Activated CD4-positive, alpha-beta T cell treated with anti-CD3 and anti-CD28 coated beads for 4 hours (primary cell): ENCODE measurements around the gene ZNF526.

ENCODE experiments used
- DNase-seq, 2 donors: peaks; one replicate each; pipeline ENCODE4 v3.0.0-alpha.2; 2020

ZNF526 gene

GRCh38 chr19:42225718-42226292, 5.7 kb downstream of the ZNF526 start:
- DNase-seq = no peak

GRCh38 chr19:42226886-42227285, 6.8 kb downstream of the ZNF526 start:
- DNase-seq = no peak

GRCh38 chr19:42228641-42229040, 8.5 kb downstream of the ZNF526 start:
- no peak for DNase-seq

GRCh38 chr19:42229301-42229854, 9.3 kb downstream of the ZNF526 start:
- DNase-seq = no peak

- DNase-seq = no peak
Observed at GRCh38 chr19:42229855-42230351, 9.8 kb downstream of the ZNF526 start.

GRCh38 chr19:42230571-42230970, 10.5 kb downstream of the ZNF526 start:
- DNase-seq = no peak

GRCh38 chr19:42232435-42232834, 12.3 kb downstream of the ZNF526 start:
- DNase-seq = no peak

GRCh38 chr19:42233106-42233505, 13.0 kb downstream of the ZNF526 start:
- no peak for DNase-seq

- no peak for DNase-seq
Observed at GRCh38 chr19:42233678-42234292, 13.7 kb downstream of the ZNF526 start.

- DNase-seq = no peak
Observed at GRCh38 chr19:42234364-42234763, 14.3 kb downstream of the ZNF526 start.

- DNase-seq = no peak
Observed at GRCh38 chr19:42235181-42235580, 15.1 kb downstream of the ZNF526 start.

GRCh38 chr19:42239544-42240220, 19.6 kb downstream of the ZNF526 start:
- DNase-seq = no peak

GRCh38 chr19:42241279-42241678, 21.2 kb downstream of the ZNF526 start:
- DNase-seq = no peak

- peak in 1 of 2 donors; percentile 53 for DNase-seq
Observed at GRCh38 chr19:42242069-42242511, 22.0 kb downstream of the ZNF526 start.

- DNase-seq = peak; percentile 93 to 96
Observed at GRCh38 chr19:42242512-42243409, 22.6 kb downstream of the ZNF526 start, which contains the start of gene GSK3A. TSS of gene GSK3A (minus strand) at chr19:42242602. CDS start at chr19:42242465, 137 bp downstream.

- peak; percentile 88 for DNase-seq
Observed at GRCh38 chr19:42244347-42245220, 24.5 kb downstream of the ZNF526 start.

- no peak for DNase-seq
Observed at GRCh38 chr19:42245231-42245630, 25.1 kb downstream of the ZNF526 start.

GRCh38 chr19:42246143-42246921, 26.2 kb downstream of the ZNF526 start:
- DNase-seq = no peak

GRCh38 chr19:42246922-42247639, 27.0 kb downstream of the ZNF526 start:
- DNase-seq = no peak

- DNase-seq = no peak
Observed at GRCh38 chr19:42247640-42248199, 27.6 kb downstream of the ZNF526 start.
